ENCODE results near the gene MYLK3. TPM values are rescaled to one million over a fixed set of nuclear protein-coding genes. Genes with fewer than 3 reads are reported as not detected.

The MYLK3 gene
- total RNA-seq, 4 donors from 2014 or later = not detected

DNA sequence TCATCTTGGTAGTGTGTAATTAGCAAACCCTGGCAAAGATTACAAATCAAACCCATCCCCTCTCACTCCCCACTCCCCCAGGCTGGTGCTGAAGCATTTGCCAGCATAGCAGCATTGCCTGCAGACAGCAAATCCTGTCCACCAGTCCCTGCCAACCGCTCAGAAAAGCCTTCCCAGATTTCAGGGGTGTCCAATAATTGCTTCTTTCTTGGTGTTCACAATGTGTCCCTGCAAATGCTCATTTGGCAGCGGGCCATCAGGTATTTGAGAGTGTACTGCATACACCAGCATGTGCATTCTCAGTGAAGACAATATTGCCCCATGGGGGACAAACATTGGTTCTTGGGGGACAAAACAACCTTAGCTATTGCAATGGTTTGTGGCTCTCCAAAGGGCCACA, 30.5 kb downstream of the MYLK3 start:
- WGBS, 2 donors (ENCODE audit: low coverage in 1 of 2) = 92% methylated on average over 2 of the region's 2 CpGs; no CpG with 5 or more reads in 1 of the 2 donors
- H3K36me3 ChIP-seq = no peaks in the 10 kb centered on the region
- no peaks in the 10 kb centered on the region for H3K4me1 ChIP-seq
- no peak for TF ChIP-seq EP300 (IDR thresholded peaks at IDR 0.05; ENCODE audit: low read depth)
- TF ChIP-seq POLR2AphosphoS5 (IDR thresholded peaks at IDR 0.05) = no peak
- TF ChIP-seq, protein P1, sequence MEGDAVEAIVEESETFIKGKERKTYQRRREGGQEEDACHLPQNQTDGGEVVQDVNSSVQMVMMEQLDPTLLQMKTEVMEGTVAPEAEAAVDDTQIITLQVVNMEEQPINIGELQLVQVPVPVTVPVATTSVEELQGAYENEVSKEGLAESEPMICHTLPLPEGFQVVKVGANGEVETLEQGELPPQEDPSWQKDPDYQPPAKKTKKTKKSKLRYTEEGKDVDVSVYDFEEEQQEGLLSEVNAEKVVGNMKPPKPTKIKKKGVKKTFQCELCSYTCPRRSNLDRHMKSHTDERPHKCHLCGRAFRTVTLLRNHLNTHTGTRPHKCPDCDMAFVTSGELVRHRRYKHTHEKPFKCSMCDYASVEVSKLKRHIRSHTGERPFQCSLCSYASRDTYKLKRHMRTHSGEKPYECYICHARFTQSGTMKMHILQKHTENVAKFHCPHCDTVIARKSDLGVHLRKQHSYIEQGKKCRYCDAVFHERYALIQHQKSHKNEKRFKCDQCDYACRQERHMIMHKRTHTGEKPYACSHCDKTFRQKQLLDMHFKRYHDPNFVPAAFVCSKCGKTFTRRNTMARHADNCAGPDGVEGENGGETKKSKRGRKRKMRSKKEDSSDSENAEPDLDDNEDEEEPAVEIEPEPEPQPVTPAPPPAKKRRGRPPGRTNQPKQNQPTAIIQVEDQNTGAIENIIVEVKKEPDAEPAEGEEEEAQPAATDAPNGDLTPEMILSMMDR (IDR thresholded peaks at IDR 0.05) = no peak
- TF ChIP-seq POLR2A (IDR thresholded peaks at IDR 0.05) = no peak
- H3K27me3 ChIP-seq = no peaks in the 10 kb centered on the region
- intact Hi-C loops (cut with DNase I; ENCODE audit: low total_unique reads) = no loop called here
- no peaks in the 10 kb centered on the region for H3K9me3 ChIP-seq
- no peak overlapping the region for H3K4me3 ChIP-seq
- in situ Hi-C loops (cut with MboI; ENCODE audit: low pct_ligation_motif_present in 1 of 4, low pct_unique_long_range_greater_than_20kb in 1 of 4, low sequenced_read_pairs in 3 of 4) = no loop called here
- DNase-seq = no peak
- H3K27ac ChIP-seq = no peak overlapping the region

DNA sequence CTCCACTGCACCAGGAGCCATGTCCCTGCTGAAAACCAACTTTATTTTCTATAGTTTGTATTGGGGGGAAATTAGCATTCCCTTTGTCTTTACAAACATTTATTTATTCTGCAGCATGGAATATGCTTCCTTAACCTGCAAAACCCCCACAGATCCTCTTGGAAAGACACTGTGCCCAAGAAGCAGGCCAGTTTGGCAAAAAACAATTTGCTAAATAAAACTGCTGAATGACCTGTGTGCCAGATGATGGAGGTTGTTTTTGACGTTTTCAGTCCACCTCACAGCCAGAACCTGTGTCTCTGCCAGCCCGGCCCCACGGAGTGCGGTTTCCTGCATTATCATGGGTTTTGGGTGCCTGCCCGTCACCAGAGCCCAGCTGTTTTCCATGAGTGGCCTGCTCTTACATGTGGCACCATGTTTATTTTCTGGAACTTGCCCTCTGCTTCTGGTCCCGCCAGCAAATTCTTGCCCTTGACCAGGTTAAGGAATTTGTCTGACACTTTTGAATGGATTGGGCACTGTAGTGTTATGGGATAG, 32.3 kb downstream of the MYLK3 start:
- in situ Hi-C loops (cut with MboI; ENCODE audit: low pct_ligation_motif_present in 1 of 4, low pct_unique_long_range_greater_than_20kb in 1 of 4, low sequenced_read_pairs in 3 of 4) (no loop called here), intact Hi-C loops (cut with DNase I; ENCODE audit: low total_unique reads) (no loop called here)
- DNase-seq = no peak
- TF ChIP-seq POLR2A (IDR thresholded peaks at IDR 0.05) (no peak), EP300 (IDR thresholded peaks at IDR 0.05; ENCODE audit: low read depth) (no peak), POLR2AphosphoS5 (IDR thresholded peaks at IDR 0.05) (no peak)
- TF ChIP-seq, protein P1 (IDR thresholded peaks at IDR 0.05) = no peak
- Histone ChIP-seq H3K4me3 (no peak overlapping the region), H3K36me3 (no peaks in the 10 kb centered on the region), H3K9me3 (no peaks in the 10 kb centered on the region), H3K27ac (no peak overlapping the region), H3K4me1 (no peaks in the 10 kb centered on the region), H3K27me3 (no peaks in the 10 kb centered on the region)
- 74 to 78% methylated on average over 3 to 6 of the region's 6 CpGs for WGBS, 2 donors (ENCODE audit: low coverage in 1 of 2)

DNA sequence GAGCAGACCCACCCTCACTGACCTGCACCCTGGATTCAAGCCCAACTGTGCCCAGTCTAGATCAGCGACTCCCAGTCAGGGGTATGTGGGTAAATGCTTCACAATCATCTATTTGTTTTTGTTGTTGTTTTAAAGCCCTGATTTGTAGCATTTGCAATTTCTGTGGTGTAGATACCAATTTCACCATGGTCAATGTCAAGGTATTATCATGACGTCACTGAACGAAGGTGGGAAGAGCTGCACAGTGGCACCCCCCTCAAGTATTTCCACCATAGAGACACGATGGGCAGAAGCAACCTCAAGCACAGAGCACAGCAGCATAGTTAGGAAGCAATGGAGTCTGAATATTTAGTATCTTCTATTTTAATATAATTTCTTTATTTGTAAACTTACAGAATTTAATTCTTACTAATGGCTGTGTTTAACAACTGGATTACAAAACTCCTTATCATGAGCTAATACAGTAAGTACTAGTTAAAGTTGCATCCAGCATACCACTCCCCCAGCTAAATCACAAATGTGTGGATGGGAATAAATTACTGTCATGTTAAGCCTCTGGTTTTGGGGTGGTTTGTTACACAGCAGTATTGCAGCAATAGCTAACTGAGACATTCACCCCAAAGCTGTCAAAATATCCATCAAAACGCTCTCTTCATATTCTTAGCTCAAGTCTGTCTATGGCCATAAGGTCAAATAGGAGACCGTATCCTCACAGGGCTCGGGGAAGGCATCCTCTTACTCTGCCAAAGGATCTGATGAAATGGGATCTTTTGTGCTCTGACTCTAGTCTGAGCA, 33.1 kb downstream of the MYLK3 start:
- intact Hi-C loops (cut with DNase I; ENCODE audit: low total_unique reads) (no loop called here), in situ Hi-C loops (cut with MboI; ENCODE audit: low pct_ligation_motif_present in 1 of 4, low pct_unique_long_range_greater_than_20kb in 1 of 4, low sequenced_read_pairs in 3 of 4) (no loop called here)
- Histone ChIP-seq H3K36me3 (no peaks in the 10 kb centered on the region), H3K4me1 (no peaks in the 10 kb centered on the region), H3K27me3 (no peaks in the 10 kb centered on the region), H3K4me3 (no peak overlapping the region), H3K9me3 (no peaks in the 10 kb centered on the region), H3K27ac (no peak overlapping the region)
- DNase-seq = no peak
- WGBS, 2 donors (ENCODE audit: low coverage in 1 of 2) = 85 to 86% methylated on average over 6 to 7 of the region's 7 CpGs
- no peak for TF ChIP-seq EP300 (IDR thresholded peaks at IDR 0.05; ENCODE audit: low read depth)
- TF ChIP-seq, protein P1 (IDR thresholded peaks at IDR 0.05) = no peak
- no peak for TF ChIP-seq POLR2AphosphoS5 (IDR thresholded peaks at IDR 0.05)
- no peak for TF ChIP-seq POLR2A (IDR thresholded peaks at IDR 0.05)

DNA sequence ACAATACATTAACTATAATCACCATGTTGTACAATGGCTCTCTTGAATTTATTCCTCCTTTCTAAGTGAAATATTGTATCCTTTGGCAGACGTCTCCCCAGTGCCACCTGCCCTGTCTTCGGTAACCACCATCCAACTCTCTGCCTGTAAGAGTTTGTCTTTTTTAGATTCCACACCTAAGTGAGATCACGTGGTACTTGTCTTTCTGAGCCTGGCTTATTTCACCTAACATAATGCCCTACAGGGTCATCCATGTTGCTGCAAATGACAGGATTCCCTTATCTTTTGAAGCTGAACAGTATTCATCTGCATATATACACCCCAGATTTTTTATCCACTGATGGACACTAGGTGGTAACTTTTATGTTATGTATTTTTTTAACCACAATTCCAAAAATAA, 34.5 kb downstream of the MYLK3 start:
- DNase-seq = no peak
- Histone ChIP-seq H3K36me3 (no peaks in the 10 kb centered on the region), H3K4me3 (no peak overlapping the region), H3K4me1 (no peaks in the 10 kb centered on the region), H3K9me3 (no peaks in the 10 kb centered on the region), H3K27me3 (no peaks in the 10 kb centered on the region), H3K27ac (no peak overlapping the region)
- in situ Hi-C loops (cut with MboI; ENCODE audit: low pct_ligation_motif_present in 1 of 4, low pct_unique_long_range_greater_than_20kb in 1 of 4, low sequenced_read_pairs in 3 of 4) (no loop called here), intact Hi-C loops (cut with DNase I; ENCODE audit: low total_unique reads) (no loop called here)
- 61 to 69% methylated on average over 3 of the region's 3 CpGs for WGBS, 2 donors (ENCODE audit: low coverage in 1 of 2)
- TF ChIP-seq EP300 (IDR thresholded peaks at IDR 0.05; ENCODE audit: low read depth) (no peak), POLR2AphosphoS5 (IDR thresholded peaks at IDR 0.05) (no peak), POLR2A (IDR thresholded peaks at IDR 0.05) (no peak)
- TF ChIP-seq, protein P1 (IDR thresholded peaks at IDR 0.05) = no peak
